ENCODE results near the gene HTR5A.

DNA sequence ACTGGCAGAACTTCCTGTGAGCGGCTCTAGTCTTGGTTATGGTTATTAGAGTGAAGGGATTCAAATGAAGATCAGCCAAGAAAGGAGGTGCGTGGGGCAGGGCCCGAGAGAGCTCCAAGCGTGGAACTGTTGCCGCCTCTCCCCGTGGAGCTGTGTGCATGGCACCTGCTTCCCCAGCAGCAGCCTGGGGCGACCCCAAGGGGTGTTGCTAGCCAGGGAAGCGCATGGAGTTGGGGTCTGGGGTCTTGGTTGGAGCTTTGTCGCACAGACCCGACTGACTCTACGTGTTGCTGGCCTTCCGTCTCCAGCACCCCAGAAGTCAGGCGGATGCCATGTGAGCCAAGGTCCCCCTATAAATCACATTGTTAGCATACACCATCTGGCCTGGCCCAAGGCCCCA, 61.0 kb downstream of the HTR5A start:
- TF ChIP-seq, protein P1, sequence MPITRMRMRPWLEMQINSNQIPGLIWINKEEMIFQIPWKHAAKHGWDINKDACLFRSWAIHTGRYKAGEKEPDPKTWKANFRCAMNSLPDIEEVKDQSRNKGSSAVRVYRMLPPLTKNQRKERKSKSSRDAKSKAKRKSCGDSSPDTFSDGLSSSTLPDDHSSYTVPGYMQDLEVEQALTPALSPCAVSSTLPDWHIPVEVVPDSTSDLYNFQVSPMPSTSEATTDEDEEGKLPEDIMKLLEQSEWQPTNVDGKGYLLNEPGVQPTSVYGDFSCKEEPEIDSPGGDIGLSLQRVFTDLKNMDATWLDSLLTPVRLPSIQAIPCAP (CRISPR knock-in tag; IDR thresholded peaks at IDR 0.05; ENCODE audit: low read depth): no peak
- no peak for TF ChIP-seq FOXK2 (IDR thresholded peaks at IDR 0.05)
- TF ChIP-seq, protein P2, sequence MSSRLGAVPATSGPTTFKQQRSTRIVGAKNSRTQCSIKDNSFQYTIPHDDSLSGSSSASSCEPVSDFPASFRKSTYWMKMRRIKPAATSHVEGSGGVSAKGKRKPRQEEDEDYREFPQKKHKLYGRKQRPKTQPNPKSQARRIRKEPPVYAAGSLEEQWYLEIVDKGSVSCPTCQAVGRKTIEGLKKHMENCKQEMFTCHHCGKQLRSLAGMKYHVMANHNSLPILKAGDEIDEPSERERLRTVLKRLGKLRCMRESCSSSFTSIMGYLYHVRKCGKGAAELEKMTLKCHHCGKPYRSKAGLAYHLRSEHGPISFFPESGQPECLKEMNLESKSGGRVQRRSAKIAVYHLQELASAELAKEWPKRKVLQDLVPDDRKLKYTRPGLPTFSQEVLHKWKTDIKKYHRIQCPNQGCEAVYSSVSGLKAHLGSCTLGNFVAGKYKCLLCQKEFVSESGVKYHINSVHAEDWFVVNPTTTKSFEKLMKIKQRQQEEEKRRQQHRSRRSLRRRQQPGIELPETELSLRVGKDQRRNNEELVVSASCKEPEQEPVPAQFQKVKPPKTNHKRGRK (CRISPR knock-in tag; IDR thresholded peaks at IDR 0.05): no peak
- TF ChIP-seq KDM3A (CRISPR knock-in tag; IDR thresholded peaks at IDR 0.05; ENCODE audit: low read depth): no peak
- no peak for TF ChIP-seq ZMYM2 (CRISPR knock-in tag; IDR thresholded peaks at IDR 0.05)
- TF ChIP-seq RBM39 (IDR thresholded peaks at IDR 0.05; ENCODE audit: low read depth, low read length, poor library complexity, severe bottlenecking): no peak
- TF ChIP-seq, protein P3, sequence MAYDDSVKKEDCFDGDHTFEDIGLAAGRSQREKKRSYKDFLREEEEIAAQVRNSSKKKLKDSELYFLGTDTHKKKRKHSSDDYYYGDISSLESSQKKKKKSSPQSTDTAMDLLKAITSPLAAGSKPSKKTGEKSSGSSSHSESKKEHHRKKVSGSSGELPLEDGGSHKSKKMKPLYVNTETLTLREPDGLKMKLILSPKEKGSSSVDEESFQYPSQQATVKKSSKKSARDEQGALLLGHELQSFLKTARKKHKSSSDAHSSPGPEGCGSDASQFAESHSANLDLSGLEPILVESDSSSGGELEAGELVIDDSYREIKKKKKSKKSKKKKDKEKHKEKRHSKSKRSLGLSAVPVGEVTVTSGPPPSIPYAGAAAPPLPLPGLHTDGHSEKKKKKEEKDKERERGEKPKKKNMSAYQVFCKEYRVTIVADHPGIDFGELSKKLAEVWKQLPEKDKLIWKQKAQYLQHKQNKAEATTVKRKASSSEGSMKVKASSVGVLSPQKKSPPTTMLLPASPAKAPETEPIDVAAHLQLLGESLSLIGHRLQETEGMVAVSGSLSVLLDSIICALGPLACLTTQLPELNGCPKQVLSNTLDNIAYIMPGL (CRISPR knock-in tag; IDR thresholded peaks at IDR 0.05; ENCODE audit: borderline replicate concordance in 1 of 2, low read depth in 1 of 2): no peak
- no peak for TF ChIP-seq CENPX (CRISPR knock-in tag; IDR thresholded peaks at IDR 0.05)
